ENCODE measurements around the gene OMP. TPM values are rescaled to one million over a fixed set of nuclear protein-coding genes. Genes with fewer than 3 reads are reported as not detected.
"Not testable (repeated sequence)": the region's sequence is repeated elsewhere in the genome, so short reads cannot be mapped to it uniquely, and the experiment has no call there.

The OMP gene, protein sequence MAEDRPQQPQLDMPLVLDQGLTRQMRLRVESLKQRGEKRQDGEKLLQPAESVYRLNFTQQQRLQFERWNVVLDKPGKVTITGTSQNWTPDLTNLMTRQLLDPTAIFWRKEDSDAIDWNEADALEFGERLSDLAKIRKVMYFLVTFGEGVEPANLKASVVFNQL
- total RNA-seq, result not detected
- long read RNA-seq, result 0 reads

DNA sequence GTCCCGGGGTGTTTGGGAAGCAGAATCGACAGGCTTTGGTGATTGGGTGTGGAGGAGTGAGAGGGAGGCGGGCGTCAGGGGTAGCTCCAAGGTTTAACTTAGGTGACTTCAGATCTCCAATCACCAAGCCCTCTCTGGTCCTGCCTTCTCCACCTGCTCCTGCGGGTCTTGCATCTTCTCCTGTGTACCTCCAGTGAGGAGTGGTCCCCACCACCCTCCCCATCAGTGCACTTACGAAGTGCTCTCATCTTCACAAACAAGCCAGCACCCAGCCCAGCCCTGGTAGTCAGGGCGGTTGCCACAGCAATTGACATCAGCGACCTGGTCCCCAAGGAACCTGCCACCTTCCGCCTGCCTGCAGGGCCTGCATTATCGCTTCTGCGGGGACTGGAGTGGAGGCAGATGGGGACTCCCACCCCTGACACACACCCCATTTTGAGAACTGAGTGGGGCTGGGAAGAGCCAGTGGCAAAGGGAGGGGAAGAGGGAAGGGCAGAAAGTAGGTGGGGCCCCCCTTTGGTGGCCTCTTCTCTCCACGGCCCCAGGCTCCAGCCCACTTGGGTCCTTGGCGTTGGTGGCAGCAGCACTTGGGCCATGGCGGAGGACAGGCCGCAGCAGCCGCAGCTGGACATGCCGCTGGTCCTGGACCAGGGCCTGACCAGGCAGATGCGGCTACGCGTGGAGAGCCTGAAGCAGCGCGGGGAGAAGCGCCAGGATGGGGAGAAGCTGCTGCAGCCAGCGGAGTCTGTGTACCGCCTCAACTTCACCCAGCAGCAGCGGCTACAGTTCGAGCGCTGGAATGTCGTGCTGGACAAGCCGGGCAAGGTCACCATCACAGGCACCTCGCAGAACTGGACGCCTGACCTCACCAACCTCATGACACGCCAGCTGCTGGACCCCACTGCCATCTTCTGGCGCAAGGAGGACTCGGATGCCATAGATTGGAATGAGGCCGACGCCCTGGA, at the start of gene OMP:
OMP (plus strand) TSS at position 595 of the 965 bp plus-strand sequence; CDS start at position 595, 0 bp downstream.
- no peak for DNase-seq (ENCODE audit: low spot score)
- intact Hi-C loops (cut with DNase I), result no loop called here

DNA sequence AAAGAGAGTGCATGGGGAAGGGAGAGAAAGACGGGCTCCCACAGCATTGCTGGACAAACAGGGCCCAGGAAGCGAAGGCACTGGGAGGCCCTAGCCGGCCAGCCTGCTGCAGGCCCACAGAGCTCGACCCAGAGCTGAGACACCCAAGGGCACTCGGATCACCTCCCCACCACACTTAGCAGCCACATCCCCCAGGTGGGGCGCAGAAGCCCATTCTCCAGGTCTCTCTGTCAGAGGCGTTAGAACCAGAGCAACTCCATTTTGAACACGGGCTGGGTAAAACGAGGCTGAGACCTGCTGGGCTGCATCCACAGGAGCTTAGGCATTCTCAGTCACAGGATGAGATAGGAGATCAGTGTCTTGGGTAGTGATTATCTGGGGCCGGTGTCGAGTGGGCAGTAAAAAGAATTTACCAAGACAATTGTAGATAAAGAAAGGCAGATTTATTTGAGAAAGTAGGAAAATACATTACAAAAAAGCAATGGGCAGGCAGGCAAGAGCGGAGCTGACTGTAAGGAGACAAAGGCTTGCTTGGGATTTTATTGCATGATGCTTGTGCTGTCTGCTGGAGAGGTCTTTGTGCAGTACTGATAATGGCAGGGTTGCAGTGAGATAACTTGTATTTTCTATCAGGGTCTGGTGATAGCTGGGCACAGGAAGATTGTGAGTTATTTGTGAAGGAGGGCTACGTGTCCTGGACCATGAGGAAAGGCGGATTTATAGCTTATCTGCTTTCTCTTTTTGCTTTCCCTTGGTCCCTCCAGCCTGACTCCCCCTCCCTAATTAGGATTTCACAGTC, 49.2 kb upstream of the OMP start:
- intact Hi-C loops (cut with DNase I), result no loop called here
- DNase-seq (ENCODE audit: low spot score), result peak; percentile 53

DNA sequence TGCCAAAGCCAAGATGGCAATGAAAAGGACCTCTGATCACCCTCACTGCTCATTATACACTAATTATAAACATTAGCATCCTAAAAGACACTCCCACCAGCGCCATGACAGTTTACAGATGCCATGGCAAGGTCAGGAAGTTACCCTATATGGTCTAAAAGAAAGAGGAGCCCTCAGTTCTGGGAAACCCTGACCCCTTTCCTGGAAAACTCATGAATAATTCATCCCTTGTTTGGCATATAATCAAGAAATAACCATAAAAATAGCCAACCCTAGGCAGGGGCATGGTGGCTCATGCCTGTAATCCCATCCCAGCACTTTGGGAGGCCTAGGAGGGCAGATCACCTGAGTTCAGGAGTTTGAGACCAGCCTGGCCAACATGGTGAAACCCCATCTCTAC, 48.6 kb upstream of the OMP start:
- intact Hi-C loops (cut with DNase I), result no loop called here
- no peak for DNase-seq (ENCODE audit: low spot score)

DNA sequence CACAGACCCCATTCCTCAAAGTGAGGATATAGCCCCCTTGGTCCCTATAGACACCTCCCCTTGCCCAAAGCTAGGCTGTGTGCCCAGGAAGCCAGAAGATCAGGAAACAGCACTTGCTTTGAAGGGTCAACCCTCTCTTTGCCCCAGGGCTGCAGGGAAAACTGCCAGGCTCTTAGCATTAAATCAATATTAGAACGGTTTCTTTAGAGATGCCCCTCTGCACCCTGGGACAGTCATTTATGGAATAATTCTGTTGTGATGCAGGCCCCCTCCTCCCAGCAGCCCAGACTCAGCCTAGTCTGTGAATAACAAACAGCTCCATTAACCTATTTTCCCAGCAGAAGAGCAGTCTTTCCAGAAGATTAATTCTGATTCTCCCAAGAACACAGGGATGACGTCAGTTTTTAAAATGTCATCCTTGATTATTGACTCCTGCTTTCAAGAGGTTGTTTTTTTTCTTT, 47.5 kb upstream of the OMP start:
- intact Hi-C loops (cut with DNase I), result no loop called here
- DNase-seq (ENCODE audit: low spot score), result no peak

DNA sequence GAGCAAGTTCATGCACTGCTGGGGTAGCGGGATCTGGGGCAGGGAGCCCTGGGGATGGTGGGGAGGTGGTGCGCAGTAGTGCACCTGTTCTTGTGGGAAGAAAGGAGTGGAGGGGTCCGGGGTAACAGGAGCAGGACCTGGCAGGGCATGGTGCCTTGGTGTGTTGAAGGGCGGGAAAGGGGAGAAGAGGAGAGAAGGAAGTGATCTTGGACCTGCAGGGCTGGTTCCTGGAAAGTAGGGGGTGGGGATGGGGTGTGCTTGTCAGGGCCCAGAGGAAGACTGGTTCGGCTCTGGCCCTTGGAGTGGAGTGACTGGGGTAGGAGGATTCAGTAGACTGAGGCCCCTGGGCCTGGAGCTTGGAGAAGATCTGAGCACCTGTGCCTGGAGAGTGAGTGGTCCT, 46.7 kb upstream of the OMP start:
- peak; percentile 67 for DNase-seq (ENCODE audit: low spot score)
- intact Hi-C loops (cut with DNase I), result no loop called here

DNA sequence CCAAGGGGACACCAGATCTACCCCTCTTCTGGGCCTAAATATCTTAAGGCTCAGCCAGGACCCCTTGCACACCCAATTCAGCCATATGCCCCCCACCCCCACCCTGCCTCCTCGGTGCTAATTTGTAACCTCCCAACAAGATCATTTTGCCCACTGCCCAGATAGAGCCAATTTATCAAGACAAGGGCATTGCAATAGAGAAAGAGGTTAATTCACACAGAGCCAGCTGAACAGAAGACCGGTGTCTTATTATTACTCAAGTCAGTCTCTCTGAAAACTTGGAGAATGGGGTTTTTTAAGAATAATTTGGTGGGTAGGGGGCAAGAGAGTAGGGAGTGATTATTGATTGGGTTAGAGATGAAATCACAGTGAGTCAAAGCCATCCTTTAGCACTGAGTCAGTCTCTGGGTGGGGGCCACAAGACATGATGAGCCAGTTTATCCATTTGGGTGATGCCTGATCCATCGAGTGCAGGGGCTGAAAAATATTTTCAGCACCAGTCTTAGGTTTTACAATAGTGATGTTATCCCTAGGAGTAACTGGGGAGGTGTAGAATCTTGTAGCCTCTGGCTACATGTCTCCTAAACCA, 45.7 kb upstream of the OMP start:
- intact Hi-C loops (cut with DNase I), result no loop called here
- DNase-seq (ENCODE audit: low spot score), result no peak

DNA sequence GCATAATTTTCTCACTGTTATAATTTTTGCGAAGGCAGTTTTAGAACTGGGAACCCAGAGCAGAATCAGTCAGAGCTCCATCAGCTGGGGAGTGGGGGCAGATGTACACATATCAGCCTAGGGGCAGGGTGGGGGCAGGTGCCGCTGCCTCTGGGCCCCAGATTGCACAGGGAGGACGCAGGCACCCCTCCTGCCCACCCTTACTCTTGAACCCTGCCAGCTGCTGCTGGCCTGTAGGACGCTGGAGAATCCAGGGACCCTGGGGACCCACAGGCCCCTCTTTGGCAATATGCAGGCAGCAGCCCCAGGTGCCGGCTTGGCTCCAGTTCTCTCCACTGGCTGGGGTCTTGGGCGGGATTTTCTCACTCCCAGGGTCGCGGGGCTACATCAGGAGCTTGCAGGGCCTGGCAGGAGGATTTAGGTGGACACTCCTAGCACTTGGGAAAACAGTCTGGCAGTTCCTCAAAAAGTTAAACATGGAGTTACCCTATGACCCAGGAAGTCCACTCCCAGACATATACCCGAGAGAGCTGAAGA, 44.6 kb upstream of the OMP start:
- DNase-seq (ENCODE audit: low spot score), result peak; percentile 73
- intact Hi-C loops (cut with DNase I), result no loop called here

DNA sequence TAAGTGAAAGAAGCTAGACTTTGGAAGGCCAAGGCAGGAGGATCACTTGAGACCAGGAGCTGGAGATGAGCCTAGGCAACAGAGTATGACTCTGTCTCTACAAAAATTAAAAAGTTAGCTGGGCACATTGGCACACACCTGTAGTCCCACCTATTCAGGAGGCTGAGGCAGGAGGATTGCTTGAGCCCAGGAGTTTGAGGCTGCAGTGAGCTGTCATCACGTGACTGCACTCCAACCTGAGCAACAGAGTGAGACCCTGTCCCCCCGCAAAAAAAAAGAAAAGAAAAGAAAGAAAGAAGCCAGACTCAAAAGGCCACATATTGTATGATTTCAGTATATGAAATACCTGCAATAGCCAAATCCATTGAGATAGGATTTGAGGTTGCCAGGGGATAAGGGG, 43.7 kb upstream of the OMP start:
- DNase-seq (ENCODE audit: low spot score), result no peak
- intact Hi-C loops (cut with DNase I), result no loop called here

DNA sequence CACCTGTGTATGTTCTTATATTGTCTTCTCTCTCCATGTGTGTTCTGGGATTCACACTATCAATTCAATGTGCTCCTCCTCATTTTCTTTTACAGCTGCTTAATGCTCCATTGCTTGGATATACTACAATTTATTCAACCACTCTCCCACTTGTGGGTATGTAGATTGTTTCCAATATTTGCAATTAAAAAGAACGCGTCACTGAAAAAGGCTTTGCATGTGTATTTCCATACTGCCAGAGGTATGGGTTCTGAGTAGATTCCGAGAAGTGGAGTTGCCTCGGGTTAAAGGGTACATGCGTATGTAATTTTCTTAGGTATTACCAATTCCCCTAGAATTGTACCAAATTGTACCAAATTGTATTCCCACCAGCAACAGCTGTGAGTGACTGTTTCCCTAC, 42.8 kb upstream of the OMP start:
- intact Hi-C loops (cut with DNase I), result no loop called here
- no peak for DNase-seq (ENCODE audit: low spot score)

DNA sequence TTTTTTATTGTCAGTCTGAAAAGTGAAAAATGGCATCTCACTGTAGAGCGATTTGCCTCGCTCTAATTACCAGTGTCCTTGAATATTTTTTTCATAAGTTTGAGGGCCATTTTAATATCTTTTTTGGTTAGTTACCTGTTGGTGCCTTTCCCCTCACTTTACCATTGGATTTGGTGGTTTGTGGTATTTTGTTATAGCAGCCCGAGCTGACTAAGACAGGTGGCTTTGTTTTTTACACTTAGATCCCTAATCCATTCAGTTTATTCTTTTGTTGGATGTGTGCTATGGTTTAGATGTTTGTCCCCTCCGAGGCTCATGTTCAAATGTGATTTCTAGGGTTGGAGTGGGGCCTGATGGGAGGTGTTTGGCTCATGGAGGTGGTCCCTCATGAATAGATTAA, 42.4 kb upstream of the OMP start:
- no peak for DNase-seq (ENCODE audit: low spot score)
- intact Hi-C loops (cut with DNase I), result no loop called here

DNA sequence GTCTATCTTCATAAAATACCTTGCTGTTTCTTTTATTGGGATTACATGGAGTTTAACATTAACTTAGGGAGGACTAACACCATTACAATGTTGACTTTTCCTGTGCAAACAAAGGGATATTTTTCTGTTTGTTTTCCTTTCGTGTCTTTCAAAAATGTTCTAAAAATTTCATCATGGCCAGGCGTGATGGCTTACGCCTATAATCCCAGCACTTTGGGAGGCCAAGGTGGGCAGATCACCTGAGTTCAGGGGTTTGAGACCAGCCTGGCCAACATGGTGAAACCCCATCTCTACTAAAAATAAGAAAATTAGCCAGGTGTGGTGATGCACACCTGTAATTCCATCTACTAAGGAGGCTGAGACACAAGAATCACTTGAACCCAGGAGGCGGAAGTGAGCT, 41.4 kb upstream of the OMP start:
- intact Hi-C loops (cut with DNase I); DNase-seq (ENCODE audit: low spot score): not testable (repeated sequence)

DNA sequence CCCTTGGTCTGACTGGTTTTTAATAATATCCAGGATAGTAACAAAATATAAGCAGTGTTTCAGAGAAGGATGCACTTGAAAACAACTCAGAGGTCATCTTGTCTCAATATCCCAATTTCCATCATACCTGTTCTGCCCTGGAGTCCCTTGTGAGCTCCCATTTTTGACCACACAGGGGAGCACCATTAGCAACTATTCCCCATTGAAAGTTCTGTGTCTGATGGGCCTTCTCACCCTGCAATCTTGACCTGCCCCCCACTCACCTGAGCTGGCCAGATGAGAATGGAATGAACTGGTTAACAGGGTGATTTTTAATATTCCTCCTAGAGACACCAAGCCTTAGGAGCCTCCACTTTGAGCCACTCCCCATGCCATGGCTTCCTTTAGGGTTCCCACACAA, 39.7 kb upstream of the OMP start:
- intact Hi-C loops (cut with DNase I), result no loop called here
- DNase-seq (ENCODE audit: low spot score), result no peak

DNA sequence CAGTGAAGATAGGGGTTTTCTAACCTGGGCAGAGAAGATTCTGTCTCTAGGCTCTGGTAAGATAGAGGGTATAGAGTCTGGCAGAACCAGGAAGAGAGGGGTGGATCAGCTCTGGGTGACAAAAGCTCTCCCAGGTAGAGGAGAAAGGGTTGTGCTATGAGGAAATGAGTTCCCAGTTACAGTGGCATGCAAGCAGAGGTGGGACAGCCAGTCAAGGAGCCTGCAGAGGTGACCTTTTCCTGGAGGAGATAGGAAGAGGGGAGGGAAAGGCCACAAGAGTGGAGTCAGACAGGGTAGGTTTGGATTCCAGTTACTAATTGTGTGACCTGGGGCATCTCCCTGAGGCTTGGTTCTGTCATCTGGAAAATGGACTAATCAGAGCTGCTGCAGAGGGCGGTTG, 39.2 kb upstream of the OMP start:
- intact Hi-C loops (cut with DNase I), result no loop called here

DNA sequence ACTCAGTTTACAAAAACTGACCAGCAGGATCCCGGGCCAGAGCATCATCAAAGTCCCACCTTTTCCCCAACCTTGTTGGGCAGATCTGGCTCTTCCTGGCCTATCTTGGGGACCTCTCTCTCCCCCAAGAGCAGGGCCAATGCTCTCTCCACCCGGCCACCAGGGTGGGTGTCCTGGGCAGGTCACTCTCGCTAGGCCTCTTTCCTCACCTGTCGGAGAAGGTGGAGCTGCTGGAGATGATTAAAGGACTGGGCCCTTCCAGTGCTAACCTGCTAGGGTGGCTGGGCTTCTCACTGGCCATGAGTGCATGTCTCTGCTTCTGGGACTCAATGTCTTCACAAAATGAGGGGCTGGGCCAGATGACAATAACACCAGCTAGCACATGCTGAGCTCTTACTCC, 38.8 kb upstream of the OMP start:
- DNase-seq (ENCODE audit: low spot score), result peak; percentile 41
- intact Hi-C loops (cut with DNase I), result no loop called here

More for the DNA sequence above, 39.2 kb upstream of the OMP start:
- DNase-seq (ENCODE audit: low spot score), result no peak

DNA sequence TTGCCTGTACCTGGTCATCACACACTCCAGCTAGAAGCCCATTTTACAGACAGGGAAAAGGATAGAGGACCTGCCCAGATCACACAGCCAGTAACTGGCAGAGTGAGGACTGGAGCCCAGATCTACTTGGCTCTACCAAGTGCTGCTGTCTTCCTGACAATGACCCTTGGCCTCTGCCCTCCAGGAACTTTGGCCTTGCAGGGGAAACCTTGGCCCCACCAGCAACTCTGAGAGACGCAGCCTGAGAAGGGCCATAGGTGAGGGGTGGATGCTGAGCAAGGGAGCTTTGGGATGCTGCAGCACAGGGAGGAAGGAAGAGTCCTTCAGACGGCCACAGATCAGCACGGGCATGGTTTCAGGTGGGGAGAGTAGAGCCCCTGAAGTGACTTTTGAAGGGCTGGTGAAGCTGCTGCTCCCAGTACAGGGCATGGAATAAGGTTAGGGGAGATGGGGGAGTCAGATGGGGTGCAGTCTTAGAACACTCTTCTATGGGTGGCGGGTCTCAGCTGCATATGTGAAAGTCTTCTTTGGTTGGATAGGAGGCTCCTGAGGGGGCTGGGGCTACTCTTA, 37.9 kb upstream of the OMP start:
- intact Hi-C loops (cut with DNase I), result no loop called here
- peak; percentile 63 for DNase-seq (ENCODE audit: low spot score)

DNA sequence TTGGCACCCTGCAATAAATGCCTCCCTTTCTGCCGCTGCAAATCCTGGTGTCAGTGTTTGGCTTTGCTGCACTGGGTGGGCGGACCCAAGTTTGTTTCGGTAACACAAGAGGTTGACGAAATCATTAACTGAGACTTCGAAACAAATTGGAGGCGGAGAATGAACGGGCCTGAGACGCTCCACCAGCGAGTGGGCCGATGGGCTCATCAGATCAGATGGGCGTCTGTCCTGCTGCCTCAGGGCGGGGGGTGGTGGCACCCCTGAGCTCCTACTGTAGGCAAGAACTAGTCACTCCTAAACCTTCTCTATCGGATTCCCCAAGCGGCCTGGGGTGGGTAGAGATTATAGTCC, 36.8 kb upstream of the OMP start:
- intact Hi-C loops (cut with DNase I), result no loop called here

DNA sequence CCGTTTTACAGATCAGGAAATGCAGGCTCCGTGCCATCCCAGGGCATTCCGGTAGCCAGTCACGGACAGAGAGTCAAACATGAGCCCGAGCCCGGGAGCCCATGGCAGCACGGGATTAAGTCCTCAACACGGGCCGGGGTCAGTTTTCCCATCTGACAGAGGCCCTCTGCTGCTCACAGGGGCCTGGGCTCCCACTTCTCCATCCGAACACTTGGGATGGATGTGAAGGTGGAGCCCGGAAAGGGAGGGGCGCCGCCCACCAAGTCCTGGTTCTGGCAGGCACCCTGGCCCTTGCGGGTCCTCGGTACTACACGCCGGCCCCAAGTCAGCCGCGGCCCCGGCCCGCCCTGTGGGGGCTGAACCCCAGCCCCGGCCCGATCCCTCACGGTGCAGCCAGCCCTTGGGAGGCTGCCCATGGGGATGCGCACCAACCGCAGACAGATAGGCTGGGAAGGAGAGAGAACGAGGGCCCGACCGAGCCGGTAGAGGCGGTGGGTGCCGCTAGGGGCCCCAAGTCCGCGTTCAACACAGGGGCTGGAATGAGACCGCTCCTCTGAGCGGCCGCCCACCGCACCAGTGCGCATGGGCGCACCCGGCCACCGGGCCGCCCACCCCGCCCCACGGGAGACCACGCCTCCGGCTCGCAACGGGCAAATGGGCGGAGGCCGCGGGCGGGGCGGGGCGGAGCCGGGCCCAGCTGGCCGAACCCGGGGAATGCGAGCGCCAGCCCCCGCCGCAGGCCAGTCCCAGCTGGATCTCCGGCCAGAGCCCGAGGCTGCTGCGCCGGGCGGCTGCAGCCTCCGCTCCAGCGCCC, 36.2 kb upstream of the OMP start, which contains the start of gene CAPN5:
CAPN5 (plus strand) TSS at position 743 of the 814 bp plus-strand sequence. CDS start 17,916 bp downstream, outside the sequence.
- peak; percentile 94 for DNase-seq (ENCODE audit: low spot score)
- intact Hi-C loops (cut with DNase I), result no loop called here

More for the DNA sequence above, 36.8 kb upstream of the OMP start:
- peak; percentile 75 for DNase-seq (ENCODE audit: low spot score)

DNA sequence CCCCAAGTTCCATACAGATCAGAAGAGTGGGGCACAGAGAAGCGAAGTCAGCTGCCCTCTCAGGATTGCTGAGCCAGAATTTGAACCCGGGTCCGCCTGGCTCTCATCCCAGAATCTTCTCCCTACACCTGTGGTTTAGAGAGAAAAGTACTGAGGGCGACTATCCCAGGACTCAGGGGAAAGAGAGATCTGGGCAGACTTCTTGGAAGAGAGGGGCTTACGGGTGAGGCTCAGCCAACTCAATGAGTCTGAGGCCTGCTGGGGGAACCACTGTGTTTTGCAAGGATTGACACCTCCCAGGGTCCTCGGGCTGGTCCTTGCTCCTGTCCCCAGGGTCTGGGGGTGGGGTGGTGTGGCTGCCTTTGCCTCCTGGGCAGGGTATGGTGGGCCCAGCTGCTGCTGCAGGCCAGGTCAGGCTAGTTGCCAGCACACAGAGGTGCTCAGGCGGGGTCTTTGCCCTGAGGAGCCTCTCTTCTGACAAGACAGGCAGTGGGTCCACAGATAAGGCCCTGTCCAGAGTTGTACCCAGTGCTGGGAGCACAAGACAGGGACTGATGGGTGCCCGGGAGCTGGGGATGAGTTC, 34.7 kb upstream of the OMP start:
- DNase-seq (ENCODE audit: low spot score), result peak; percentile 64
- intact Hi-C loops (cut with DNase I), result no loop called here

Data from cardiac septum (tissue), 1 donor.